ENCODE data around the gene TMEM117.

The TMEM117 gene

DNA sequence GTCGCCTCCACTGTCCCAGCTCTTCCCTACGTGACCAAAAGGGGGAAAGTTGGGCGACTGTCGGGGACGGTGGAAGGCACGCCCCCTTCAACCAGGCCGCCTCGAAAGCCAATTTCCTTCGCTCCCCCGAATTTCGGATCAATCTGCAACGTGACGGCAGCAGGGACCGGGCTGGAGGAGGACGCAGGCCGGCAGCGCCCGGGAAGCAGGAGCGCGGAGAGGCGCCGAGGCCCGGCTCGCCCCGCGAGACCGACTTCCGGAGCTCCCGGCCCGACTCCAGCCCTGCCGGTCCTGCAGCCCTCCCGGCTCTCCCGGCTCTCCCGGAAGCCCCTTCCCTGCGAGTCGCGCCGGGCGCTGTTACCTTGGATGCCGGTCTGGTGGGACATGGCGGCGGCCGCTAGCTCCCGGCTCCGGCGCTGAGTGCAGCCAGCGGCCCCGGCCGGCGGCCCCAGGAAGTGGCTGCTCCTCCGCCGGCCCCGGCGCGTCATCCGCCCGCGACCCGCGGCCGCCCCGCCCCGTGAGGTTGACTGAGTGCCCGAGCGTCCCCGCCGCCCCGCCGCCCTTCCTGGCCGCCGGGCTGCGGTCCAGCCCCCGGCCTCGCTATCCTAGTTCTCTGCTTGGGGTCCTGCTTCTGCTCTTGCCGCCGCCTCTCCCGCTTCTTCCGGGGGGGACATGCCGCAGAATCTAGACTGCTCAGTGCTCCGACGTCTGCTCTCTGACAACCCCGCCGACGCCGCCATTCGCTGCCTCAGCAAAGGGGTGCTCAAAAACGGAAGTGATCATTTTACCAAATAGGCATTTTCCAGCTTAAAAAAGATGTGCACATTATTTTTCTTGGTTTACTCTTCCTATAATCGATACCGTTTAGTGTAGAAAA lies 29.8 kb upstream of the TMEM117 start, which contains the start of gene TWF1 (continued):
- TF ChIP-seq ZNF362 (tag by site-specific recombination; IDR thresholded peaks at IDR 0.05) (no peak), ZNF112 (tag by site-specific recombination; IDR thresholded peaks at IDR 0.05) (no peak), SETDB1 (IDR thresholded peaks at IDR 0.05; ENCODE audit: insufficient read length, low read length) (no peak), ZNF426 (tag by site-specific recombination; IDR thresholded peaks at IDR 0.05) (no peak), PRDM1 (tag by site-specific recombination; IDR thresholded peaks at IDR 0.05) (0 out of 2 replicates have a peak, but pooled peaks have one; percentile 56), SP7 (tag by site-specific recombination; IDR thresholded peaks at IDR 0.05) (no peak; the same call in 1 of the 2 replicates), ZNF132 (tag by site-specific recombination; IDR thresholded peaks at IDR 0.05; ENCODE audit: borderline replicate concordance) (no peak), ZFHX2 (tag by site-specific recombination; conservative IDR thresholded peaks at IDR 0.05) (no peak), ZNF157 (tag by site-specific recombination; IDR thresholded peaks at IDR 0.05) (no peak), ZNF518A (tag by site-specific recombination; conservative IDR thresholded peaks at IDR 0.05; ENCODE audit: low read depth) (0 out of 2 replicates have a peak, but pooled peaks have one; percentile 9), ZNF629 (tag by site-specific recombination; IDR thresholded peaks at IDR 0.05) (no peak; the same call in 1 of the 2 replicates), ZNF121 (tag by site-specific recombination; IDR thresholded peaks at IDR 0.05) (no peak), ZNF202 (tag by site-specific recombination; IDR thresholded peaks at IDR 0.05; ENCODE audit: borderline replicate concordance) (no peak), ZFP69B (tag by site-specific recombination; IDR thresholded peaks at IDR 0.05) (no peak), ZNF677 (tag by site-specific recombination; IDR thresholded peaks at IDR 0.05) (no peak), ZNF549 (tag by site-specific recombination; IDR thresholded peaks at IDR 0.05) (no peak), ZNF239 (tag by site-specific recombination; IDR thresholded peaks at IDR 0.05) (no peak), ZNF19 (tag by site-specific recombination; IDR thresholded peaks at IDR 0.05; ENCODE audit: low read depth) (no peak), ZNF155 (tag by site-specific recombination; IDR thresholded peaks at IDR 0.05) (no peak), ZBTB44 (tag by site-specific recombination; IDR thresholded peaks at IDR 0.05) (0 out of 2 replicates have a peak, but pooled peaks have one; percentile 21), ZNF335 (tag by site-specific recombination; conservative IDR thresholded peaks at IDR 0.05) (peak; percentile 43), ZNF658 (tag by site-specific recombination; IDR thresholded peaks at IDR 0.05) (no peak), ZNF560 (tag by site-specific recombination; IDR thresholded peaks at IDR 0.05; ENCODE audit: borderline replicate concordance) (no peak), ZBTB20 (tag by site-specific recombination; IDR thresholded peaks at IDR 0.05) (peak; percentile 97), SCRT2 (tag by site-specific recombination; IDR thresholded peaks at IDR 0.05) (no peak), ZBTB49 (tag by site-specific recombination; IDR thresholded peaks at IDR 0.05; ENCODE audit: low read depth) (no peak), ZNF837 (tag by site-specific recombination; IDR thresholded peaks at IDR 0.05) (no peak), ZNF510 (tag by site-specific recombination; IDR thresholded peaks at IDR 0.05; ENCODE audit: insufficient replicate concordance) (no peak), ZXDB (tag by site-specific recombination; IDR thresholded peaks at IDR 0.05) (peak; percentile 42; the same call in 1 of the 2 replicates), ZNF221 (tag by site-specific recombination; IDR thresholded peaks at IDR 0.05; ENCODE audit: borderline replicate concordance) (no peak)
